Activated naive CD4-positive, alpha-beta T cell treated with anti-CD3 and anti-CD28 coated beads, Interleukin-2, amount 50 U/mL, for 16 hours (primary cell): ENCODE measurements around the gene MPZL3.

Source experiments
- DNase-seq: peaks from one replicate; pipeline ENCODE4 v3.0.0-alpha.2; 2020

The MPZL3 gene, protein sequence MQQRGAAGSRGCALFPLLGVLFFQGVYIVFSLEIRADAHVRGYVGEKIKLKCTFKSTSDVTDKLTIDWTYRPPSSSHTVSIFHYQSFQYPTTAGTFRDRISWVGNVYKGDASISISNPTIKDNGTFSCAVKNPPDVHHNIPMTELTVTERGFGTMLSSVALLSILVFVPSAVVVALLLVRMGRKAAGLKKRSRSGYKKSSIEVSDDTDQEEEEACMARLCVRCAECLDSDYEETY

DNA sequence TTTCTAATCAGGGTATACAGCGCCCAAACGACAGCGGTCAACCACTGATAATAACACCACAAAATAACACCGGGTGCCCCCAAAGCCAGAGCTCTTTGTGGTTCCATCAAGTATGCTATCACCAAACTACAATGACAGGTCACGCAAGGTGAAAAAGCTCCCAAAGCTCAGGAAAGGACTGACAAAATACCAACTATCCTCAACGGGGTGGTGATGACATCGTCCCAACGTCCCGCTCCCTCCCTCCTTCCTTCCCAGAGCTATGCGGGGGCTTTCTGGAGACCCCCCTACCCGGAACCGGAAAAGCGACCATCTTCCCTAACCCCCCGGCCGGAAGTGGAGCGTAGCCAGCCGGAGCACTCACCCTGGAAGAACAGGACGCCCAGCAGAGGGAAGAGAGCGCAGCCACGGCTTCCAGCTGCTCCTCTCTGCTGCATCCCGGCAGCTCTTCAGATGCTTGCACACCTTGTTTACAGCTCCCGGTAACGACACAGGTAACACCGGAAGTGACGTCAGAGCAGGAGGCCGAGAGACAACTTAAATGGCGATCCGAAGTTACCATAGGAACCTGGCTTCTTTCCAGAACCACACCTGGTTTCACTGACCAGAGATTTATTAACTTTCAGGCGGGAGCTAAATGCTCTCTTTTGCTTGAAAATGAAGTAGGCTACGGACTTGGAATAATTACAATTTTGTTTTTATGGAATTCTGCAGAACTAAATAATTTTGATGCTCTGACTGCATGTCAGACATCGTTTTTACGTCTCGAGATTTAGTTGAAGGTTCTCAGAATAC, at the start of gene MPZL3:
TSS of gene MPZL3 (minus strand) at position 508 of the 795 bp plus-strand sequence. CDS start at position 437, 71 bp downstream.
- DNase-seq, result peak; percentile 72

DNA sequence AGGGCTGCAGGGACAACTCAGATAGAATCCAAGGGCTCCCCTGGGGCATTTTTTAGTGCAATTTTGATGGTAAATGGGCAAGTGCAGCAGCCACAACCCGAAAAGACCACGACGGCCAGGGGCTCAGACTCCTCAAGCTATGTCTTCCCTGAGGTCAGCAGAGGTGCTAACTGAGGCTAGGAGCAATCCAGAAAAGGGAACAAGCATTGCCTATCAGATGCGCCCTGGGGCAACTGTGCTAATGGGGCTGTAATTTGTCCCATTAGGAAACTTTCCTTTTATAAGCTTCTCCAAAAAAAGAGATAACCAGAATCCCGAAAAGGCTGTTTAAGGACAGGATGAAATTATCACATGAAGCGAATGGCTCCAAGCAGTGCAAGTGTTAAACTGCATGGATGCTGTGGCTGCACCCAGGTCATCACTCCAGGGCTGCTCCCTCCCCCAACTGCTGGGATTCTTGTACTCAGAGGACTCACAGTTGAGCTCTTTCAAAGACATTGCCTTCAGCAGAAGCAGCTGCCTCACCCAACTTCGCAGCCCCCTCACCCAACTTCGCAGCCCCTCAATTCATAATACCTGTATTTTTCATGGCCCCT, 49.5 kb upstream of the MPZL3 start:
- no peak for DNase-seq

DNA sequence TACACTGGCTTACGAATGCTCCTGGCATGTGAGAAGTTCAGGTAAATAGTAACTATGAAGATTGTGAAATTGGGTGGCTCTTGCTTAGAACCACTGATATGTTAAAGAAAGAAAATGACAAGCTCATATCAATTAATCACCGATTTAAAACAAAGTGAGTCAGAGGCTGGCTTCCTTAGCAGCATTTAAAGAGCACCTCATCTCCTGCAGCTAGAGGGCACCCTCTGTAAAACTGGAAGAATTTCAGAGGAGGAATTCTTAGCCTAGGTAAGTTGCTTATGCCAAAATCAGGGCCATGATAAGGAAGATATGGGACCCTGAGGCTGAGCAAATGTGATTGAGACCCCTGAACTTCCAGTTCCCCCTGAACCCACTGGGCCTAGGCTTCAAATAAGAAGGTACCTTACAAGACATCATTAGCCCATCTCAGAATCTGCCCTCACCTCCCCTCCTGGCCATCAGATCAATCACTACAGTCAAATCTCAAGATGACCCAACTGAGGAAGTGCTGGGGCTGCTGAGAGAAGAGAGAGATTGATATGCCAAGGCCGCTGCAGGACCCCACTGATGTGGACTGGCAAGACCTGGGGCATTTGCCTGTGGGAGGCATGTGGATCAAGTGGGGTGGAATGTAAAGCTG, 43.8 kb upstream of the MPZL3 start:
- DNase-seq, result peak; percentile 53

DNA sequence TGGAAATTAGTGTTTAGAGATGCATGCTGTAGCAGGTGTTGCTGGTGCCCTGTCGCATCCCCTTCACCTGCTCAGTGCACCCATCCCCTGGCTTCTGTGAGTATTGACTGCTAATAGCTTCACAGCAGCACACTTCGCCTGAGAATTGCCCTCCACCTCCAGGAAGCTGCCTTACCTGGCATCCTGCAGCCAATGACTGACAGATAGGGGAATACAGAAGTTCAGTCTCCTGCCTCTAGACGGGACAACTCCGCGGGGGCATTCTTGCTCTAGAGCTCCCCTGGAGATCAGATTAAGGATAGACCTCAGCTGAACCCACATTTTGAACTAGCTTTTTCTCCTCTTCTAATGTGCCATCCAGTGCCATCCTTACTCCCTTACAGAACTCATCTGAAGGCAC, 43.0 kb upstream of the MPZL3 start:
- DNase-seq, result no peak

DNA sequence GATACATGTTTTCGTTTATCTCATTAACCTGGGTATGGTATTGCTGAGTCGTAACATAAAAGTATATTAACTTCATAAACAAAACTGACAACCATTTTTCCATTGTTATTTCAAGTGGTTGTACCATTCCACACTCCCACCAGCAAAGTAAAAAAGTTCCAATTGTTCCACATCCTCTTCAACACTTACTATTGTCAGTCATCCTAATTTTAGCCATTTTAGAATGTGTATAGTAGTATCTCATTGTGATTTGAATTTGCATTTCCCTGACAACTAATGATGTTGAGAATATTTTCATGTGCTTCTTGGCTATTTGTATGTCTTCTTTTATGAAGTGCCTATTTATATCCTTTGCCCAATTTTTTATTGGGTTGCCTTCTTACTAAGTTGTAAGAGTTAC, 41.9 kb upstream of the MPZL3 start:
- DNase-seq, result no peak

DNA sequence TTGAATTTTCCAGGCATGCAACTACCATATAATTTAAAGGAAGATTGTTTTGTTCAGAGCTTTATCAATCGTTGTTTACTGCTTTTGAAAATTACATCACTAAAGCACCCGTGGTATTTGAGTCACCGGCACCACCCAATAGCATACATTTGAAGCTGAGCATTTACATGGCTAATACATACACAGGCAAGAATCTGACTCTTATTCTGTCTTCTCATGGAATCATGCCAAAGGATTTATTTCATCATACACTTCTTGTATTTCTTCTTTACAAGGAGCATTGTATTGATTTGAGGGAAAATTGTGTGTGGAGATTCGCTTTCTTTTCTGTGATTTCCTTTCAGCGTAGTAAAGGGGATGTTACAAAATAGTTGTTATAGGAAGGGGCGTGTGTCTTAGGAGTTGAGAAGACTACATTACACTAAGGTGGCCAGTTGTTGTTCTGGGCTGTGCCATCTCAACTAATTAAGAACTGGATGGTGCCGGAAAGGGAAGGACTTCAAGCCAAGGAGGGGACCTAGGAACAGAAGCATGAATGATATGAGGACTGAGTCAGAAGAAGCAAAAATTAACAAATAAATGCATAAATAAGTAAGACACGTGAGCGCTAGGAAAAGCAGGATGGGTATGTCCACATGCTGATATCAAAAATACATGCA, 39.4 kb upstream of the MPZL3 start:
- no peak for DNase-seq

DNA sequence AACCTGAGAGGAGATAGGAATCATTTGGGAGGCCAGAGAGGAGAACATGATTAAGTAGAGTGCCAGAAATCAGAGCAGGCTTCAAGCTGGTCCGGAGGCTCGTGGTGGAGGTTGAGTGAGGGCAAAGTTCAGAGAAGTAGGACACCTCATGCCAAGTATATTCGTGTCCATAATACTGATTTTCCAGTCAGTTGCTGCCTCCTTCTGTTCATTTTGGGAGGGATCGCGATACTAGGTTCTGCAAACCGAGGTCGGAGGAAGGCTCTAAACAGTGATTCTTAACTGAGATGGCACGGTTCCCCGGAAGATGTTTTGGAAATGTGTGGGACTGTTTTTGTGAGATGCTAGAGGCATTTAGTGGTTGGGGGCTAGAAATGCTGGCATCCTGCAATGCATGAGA, 38.8 kb upstream of the MPZL3 start:
- DNase-seq, result peak; percentile 27

DNA sequence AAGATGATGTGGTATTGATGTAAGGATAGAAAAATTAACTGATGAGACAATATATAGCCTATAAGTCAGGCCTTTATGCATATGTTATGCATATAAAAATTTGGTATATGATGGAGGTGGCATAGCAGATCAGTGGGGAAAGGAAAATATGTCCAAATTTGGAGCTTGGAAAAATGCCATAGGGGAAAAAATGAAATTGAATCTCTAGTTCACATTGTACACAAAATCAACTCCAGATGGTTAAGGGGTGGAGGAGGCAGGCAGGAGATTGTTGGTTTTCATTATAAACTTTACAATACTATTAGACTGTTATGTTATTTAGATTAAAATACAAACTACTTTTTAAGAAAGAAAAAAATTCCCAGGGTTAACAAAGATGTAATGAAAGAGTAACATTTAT, 37.2 kb upstream of the MPZL3 start:
- no peak for DNase-seq

DNA sequence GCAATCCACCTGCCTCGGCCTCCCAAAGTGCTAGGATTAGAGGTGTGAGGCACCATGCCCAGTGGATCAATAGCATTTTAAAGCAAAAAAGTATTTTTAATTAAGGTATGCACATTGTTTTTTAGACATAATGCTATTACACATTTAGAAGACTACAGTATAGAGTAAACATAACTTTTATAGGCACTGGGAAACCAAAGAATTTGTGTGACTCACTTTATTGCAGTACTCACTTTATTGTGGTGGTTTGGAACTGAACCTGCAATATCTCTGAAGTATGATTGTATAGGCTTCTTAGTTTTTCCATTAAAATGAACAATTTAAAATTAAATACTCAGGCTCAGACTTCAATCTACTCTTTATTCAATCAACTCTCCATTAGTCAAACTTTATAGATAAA, 34.8 kb upstream of the MPZL3 start:
- no peak for DNase-seq

DNA sequence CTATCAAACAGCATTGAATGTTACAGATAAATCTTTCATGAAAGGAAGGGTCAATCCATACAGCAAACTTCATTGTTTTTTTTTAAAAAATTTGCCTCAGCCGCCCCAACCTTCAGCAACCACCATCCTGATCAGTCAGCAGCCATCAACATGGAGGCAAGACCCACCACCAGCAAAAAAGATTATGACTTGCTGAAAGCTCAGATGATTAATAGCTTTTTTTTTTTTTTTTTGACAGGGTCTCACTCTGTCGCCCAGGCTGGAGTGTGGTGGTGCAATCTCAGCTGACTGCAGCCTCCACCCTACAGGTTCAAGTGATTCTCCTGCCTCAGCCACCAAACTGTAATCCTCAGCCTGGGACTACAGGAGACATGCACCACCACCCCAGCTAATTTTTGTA, 34.4 kb upstream of the MPZL3 start:
- DNase-seq, result no peak

DNA sequence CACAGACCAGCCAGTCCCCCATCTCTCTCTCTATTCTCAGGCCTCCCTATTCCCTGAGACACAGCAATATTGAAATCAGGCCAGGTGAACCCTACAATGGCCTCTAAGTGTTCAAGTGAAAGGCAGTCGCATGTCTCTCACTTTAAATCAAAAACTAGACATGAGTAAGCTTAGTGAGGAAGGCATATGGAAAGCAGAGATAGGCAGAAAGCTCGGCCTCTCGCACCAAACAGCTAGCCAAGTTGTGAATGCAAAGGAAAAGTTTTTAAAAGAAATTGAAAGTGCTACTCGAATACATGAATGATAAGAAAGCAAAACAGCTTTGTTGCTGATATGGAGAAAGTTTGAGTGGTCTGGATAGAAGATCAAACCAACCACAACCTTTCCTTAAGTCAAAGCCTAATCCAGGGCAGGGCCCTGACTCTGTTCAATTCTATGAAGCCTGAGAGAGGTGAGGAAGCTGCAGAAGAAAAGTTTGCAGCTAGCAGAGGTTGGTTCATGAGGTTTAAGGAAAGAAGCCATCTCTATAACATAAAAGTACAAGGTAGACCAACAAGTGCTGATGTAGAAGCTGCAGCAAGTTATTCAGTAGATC, 31.7 kb upstream of the MPZL3 start:
- DNase-seq, result no peak

DNA sequence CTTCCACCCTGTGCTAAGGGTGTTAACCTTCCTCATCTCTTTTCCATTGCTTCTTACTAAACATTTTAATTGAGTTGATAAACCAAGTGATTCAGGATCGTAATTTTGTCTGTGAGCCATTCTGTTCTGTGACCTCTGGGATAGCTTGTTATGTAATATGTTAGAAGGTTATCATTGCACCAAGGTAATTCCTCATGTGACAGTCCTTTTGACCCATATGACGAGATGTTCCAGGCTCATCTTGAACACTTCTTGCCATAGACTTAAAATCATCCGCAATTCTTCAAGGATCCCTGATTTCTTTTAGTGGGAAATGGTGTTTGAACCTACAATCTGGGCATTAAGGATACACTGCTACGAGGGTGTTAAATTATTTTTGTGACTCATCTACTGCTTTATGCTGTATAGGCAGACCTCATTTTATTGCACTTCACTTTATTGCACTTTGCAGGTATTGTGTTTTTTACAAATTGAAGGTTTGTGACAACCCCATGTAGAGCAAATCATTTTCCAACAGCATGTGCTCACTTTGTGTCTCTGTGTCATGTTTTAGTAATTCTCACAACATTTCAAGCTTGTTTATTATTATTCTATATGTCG, 31.0 kb upstream of the MPZL3 start:
- DNase-seq, result no peak

DNA sequence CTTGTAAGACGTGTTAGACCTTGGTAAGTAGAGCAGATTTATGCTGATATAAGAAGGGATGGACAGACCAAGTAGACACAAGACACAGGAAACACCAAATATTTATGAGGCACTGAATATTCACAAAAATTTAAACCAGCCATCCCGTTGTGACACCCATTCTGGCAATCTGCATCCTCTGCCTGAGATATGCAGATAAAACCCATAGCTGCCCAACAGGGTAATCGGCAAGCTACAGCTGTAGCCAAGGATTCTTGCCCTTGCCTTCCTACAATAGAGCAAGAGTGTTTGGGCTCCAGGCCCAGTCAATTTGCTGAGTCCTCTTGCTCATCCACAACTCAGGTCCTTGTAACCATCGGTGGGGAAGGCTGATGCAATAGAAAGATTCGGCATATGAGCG, 30.4 kb upstream of the MPZL3 start:
- DNase-seq, result no peak

DNA sequence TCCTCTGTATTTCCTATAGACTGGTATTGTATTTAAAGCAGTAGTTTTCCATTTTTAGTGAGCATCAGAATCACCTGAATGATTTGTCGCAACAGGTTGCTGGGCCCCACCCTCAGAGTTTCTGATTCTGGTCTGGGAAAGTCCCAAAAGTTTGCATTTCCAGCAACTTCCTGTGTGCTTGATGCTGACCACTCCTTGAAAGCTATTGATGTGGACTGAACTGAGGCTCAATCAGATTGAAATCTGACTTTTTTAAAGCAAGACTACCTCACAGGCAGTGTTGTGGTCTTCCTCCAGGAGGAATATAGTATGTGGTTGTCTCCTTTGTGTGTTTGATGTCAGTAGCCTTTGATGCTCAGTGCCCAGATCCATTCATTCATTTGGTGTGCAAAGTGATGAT, 29.1 kb upstream of the MPZL3 start:
- DNase-seq, result no peak

DNA sequence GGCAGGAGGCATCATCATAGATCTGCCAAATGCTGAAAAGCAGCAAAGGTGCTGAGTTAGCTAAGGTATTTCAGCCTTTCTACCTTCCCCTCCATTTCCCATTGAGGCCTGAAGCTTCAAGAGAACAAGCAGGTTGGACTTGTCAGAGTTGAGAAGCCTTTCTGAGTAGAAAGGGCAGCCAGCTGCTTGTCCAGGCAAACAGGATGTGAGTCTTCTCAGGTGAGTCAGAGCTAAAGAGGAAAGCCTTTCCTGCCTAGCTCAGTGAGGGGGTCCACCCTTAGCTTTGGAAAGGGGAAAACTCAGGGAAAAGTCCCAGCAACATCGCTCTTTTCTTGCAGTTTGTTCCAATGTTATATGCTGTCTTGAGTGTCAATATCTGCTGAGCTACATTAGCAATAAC, 25.1 kb upstream of the MPZL3 start:
- DNase-seq, result no peak

DNA sequence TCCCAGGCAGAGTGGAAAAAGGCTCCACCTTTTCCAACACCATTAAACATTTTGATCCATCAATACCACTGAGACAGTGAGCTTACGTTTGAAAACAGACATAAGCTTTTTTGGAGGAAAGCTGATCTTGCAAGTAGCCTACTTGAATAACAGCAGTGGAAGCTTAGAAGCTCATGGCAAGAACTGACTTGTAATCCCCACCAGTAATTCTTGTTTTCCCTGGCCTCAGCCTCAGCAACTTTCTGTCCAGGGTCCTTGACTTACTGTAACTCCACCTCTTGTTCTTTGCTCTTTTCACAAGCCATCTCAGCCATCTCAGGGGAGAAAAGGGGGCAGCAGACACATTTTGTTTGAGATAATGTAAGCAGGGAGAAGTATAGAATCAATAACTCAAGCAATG, 24.3 kb upstream of the MPZL3 start:
- no peak for DNase-seq

DNA sequence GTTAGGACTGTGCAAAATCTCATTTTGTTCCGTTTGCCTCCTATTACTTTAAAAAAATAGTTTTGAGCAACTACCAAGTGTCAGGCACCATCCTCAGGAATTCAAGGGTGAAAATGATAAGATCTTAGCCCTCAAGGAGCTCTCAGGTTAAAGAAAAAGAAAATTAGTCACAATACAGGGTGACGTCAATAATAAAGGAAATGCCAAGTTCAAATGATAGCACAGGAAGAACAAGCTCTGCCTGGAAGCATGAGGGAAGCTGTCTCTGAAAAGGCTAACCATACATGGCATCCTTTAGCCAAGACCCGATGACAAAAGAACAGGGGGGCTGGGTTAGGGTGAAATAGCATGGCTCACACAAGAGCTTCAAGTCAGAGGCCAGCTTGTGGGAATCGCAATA, 23.0 kb upstream of the MPZL3 start:
- DNase-seq, result no peak

DNA sequence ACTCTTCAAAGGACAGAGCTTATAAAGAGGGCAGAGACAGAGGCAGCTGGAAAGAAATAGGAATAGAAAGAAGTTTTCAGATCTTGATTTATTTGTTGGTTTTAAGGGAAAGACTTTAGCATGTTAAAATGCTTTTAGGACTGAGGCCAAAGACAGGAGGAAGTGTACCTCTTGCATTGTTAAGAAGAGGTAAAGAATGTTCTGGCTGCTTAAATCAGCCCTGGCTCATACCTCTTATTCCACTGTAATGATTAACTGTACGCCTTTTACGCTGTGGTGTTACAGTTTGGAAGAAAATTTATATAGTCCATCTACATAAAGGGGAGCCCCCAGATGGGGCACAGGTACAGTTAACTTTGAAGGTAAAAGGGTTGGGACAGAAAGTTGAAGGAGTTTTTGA, 22.0 kb upstream of the MPZL3 start:
- DNase-seq, result no peak

DNA sequence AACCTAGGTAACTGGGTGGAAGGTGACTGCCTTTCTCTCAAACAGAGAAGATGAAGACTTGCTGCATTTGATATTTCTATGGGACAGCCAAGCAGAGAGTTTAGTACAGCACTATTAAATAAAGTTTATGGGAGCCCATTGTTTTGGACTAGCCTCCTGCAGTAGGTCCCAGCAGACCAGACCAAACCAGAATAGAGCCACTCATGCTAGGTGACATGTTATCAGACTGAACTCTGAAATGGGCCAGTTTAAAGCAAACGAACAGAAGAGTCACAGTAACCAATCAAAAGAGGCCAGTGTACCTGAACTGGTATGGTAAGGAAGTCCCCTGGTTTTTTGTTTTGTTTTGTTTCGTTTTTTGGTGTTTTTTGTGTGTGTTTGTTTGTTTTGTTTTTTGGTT, 19.8 kb upstream of the MPZL3 start:
- DNase-seq, result no peak

DNA sequence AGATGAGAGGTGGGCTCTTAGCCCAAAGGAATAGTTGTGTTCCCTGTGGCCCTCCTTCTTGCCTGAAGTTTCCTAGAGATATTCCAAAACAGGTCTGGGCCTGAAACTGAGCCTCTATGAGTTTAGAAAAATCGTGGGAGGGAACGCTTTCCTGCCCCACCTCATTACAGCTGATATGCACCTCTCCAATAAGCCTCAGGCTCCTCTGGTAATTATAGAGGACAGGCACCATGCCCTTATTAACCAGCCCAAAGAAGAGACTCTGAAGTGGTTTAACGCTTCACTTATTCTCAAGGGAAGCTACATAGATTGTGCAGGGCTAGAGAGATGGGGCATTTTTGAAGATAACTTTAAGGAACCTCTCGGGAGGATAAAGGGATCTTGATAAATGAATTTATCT, 15.3 kb upstream of the MPZL3 start:
- no peak for DNase-seq

DNA sequence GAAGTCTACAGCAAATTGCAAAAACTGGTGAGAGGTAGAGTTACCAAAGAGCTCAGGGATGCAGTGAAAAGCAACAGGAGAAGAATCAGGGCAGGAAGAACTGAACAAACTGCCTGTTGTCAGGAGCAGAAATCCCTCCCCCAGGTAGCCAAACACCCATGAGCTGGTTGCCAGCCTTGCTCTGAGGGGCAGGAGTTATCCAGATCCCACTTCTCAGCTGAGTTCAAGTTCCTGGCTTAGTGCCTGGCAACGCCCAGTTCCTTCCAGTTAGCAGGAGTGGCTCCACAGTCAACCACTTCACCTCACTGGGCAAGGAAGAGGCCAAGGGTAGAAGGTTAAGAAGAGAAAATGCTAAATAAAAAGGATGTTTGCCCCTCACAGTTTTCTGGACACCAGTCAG, 13.8 kb upstream of the MPZL3 start:
- DNase-seq, result no peak
